Heart left ventricle (tissue), 13 donors: ENCODE results near the gene TMEM82.

Experiments
- POLR2A ChIP-seq, 2 donors: fragments of 450-650 bp; IDR thresholded peaks; one replicate each; pipeline ENCODE4 v1.6.1; 2017; ENCODE audit warnings: antibody characterized with exemption in 2 of 2, mild to moderate bottlenecking in 2 of 2, moderate library complexity in 2 of 2
- TF ChIP-seq, protein P1 (sequence below), 12 donors: fragments of 200-600 bp; sonication (generic) in 4 of 12; IDR thresholded peaks; one replicate each; pipeline versions ENCODE4 v1.5.0 to v1.8.0; 2018 to 2022; ENCODE audit warnings: antibody characterized with exemption in 12 of 12, mild to moderate bottlenecking in 5 of 12
- donor health status: ischemic (EF 13 %, LVEDD 7.1; RV severe dilation, severe dysfunction).
- donor health status: DM: no; HTN: yes; CAD: no.
- donor health status: DM: no; HTN: no; CAD: no.
- donor health status: ischemic (EF 25% LVEDD 6.9; RV normal size, moderate dysfunction).
- donor health status: ischemic (EF 25% LVEDD 5.7; RV mildly dilated, moderate dysfunction).
- donor health status: ischemic (EF 35%, LVEDD 5.7; RV mildly dilated, moderate dysfunction).
- donor health status: nonischemic (EF 11% LVEDD 7.7; RV severe dilation, severe dysfunction).
- donor health status: DM: yes; HTN: yes; CAD: no.
- donor health status: PGD.
- donor health status: ischemic (EF 29% LVEDD 5.4; RV normal size, mild dysfunction).
- donor health status: nonischemic (EF 23%, LVEDD 6.1; RV moderate dilation, normal function).

DNA sequence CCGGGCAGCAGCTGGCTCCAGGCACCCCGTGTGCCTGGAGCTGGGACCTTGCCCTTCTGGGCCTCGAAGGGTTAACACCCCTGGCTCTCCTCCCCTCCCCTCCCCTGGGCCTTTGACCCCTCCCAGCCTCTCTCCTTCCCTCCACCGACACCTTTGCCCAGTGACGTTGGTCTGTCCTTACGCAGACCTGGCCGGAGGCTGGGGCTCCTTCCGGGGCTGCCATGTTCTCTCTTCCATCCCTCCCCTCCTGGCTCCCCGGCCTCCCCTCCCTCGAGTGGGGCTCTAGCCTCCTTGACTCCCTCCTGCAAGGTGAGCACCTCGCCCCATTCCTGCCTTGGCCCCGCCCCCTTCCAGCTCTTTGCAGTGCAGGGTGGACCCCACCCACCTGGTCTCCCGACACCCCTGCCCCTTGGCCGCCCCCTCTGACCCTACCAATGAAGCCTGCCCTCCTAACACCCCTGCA, at the start of gene TMEM82:
- TF ChIP-seq POLR2A (IDR thresholded peaks at IDR 0.05), result no peak
- TF ChIP-seq, protein P1, sequence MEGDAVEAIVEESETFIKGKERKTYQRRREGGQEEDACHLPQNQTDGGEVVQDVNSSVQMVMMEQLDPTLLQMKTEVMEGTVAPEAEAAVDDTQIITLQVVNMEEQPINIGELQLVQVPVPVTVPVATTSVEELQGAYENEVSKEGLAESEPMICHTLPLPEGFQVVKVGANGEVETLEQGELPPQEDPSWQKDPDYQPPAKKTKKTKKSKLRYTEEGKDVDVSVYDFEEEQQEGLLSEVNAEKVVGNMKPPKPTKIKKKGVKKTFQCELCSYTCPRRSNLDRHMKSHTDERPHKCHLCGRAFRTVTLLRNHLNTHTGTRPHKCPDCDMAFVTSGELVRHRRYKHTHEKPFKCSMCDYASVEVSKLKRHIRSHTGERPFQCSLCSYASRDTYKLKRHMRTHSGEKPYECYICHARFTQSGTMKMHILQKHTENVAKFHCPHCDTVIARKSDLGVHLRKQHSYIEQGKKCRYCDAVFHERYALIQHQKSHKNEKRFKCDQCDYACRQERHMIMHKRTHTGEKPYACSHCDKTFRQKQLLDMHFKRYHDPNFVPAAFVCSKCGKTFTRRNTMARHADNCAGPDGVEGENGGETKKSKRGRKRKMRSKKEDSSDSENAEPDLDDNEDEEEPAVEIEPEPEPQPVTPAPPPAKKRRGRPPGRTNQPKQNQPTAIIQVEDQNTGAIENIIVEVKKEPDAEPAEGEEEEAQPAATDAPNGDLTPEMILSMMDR (IDR thresholded peaks at IDR 0.05), result no peak
